Measurements from ENCODE around the gene IL31.
"Not testable (repeated sequence)": the region's sequence is repeated elsewhere in the genome, so short reads cannot be mapped to it uniquely, and the experiment has no call there.

The IL31 gene

DNA sequence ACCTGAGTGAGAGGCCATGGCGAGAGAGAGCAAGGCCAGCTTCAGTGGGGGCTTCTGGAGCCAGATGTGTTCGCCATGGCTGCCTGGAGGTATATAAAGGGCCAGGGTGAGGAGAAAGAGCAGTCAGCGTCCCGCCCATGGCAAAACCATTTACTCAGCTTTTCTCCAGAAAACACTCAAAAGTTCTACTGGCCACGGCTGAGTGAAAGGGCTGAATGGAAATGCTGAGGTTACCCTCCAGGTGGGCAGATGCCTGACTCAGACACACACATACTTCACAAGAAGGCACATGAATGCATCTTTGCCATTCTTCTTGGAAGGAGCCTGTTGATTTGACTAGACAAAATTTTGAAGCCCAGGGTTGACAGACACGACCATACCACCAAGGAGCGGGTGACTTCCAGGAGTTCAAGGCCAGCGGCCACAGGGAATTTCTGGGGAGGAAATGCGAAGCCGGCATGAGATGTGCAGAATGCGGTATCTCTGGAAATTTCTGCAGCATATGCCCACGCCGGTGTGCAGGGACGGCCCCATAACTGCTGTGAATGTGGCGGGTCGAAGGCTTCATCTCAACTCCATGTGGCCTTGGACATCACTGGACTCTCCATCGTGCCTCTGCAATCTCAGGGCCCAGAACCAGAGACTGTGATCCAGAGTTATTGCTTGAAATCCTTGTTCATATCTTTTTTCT, at the start of gene IL31:
TSS of gene IL31 (minus strand) at position 67 of the 691 bp plus-strand sequence. CDS start at position 18, 49 bp downstream.
- H3K4me3 Mint-ChIP-seq: peak within 1 kb of the TSS; percentile 27
- peaks cover 2% of the 10 kb centered on the region for H3K27me3 Mint-ChIP-seq
- H3K36me3 Mint-ChIP-seq (ENCODE audit: low read depth): no peaks in the 10 kb centered on the region
- H3K27ac Mint-ChIP-seq: no peak within 1 kb of the TSS
- no peaks in the 10 kb centered on the region for H3K9me3 Mint-ChIP-seq
- DNase-seq (no peak), ATAC-seq (peak; percentile 85)
- H3K4me1 Mint-ChIP-seq: peaks cover 9% of the 10 kb centered on the region

DNA sequence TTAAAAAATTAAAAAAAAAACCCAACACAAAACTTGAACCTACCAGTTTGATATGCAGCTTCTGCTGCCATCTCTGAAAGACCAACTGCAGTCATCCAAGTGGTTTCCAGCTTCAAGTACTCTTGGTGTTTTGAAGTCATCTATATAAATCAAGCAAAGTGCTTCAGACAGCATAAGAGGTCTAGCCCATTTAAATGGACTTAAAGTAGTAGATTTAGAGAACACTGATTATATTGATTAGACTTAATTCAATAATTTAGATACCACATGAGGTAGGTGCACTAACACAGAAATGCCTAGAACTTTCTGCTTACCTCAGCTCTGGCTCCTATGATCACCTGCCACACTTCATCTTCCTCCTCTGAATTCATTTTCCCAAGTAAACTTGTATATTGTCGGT, 42.4 kb upstream of the IL31 start:
- Mint-ChIP-seq H3K27ac (no peak overlapping the region), H3K36me3 (ENCODE audit: low read depth) (peaks cover 45% of the 10 kb centered on the region), H3K9me3 (no peaks in the 10 kb centered on the region), H3K4me3 (no peak overlapping the region), H3K4me1 (peaks cover 2% of the 10 kb centered on the region), H3K27me3 (no peaks in the 10 kb centered on the region)
- ATAC-seq (no peak), DNase-seq (no peak)

DNA sequence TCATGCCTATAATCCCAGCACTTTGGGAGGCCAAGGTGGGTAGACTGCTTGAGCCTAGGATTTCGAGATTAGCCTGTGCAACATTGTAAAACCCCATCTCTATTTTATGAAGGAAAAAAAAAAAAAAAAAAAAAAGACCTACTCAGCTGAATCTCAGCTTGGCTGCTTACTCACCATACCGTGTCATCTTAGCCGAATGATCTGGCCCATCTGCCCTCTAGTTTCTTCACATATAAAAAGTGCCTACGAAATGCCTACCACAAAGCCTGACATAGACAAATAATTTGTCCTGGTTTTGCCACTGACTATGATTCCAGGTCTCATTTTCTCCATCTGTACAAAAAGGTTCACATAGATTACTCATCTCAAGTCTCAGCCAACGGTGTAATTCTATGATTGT, 41.8 kb upstream of the IL31 start:
- no peak overlapping the region for H3K4me3 Mint-ChIP-seq
- no peaks in the 10 kb centered on the region for H3K27me3 Mint-ChIP-seq
- H3K4me1 Mint-ChIP-seq: peaks cover 2% of the 10 kb centered on the region
- no peak for ATAC-seq
- H3K36me3 Mint-ChIP-seq (ENCODE audit: low read depth): peaks cover 45% of the 10 kb centered on the region
- H3K27ac Mint-ChIP-seq: no peak overlapping the region
- H3K9me3 Mint-ChIP-seq: no peaks in the 10 kb centered on the region
- no peak for DNase-seq

DNA sequence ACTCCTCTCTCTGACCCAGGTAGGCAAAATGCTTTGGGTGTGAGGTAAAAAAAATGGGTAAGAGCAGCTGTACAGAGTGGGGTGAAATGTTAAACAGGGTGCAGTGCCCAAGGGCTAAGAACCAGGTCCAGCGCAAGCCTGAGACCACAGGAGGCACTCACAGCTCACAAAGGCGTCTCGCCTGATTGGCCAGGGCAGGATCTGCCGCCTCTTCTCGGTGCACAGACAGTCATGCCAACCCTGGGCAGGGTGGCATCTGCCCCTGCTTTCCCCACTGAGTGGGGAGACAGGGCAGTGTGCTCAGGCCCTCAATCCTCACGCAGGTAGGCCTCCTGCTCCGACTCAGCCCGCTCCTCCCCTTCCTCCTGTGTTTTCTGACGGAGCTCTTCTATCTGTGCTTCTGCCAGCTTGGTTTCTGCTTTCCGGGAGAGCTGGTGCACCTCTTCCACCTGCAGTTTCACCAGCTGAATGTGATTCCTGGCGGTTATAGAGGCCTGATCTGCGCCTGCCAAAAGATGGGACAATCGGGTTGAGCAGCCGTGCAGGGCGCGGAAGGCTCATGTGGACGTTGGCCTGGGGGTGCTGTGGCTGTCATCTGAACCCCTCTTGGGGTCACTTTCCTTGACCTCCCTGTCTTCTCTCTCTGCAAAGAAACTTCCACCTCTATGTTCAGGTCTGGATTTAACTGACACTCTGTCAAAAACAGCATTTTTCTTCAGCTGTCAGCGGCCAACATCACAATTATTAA, 34.2 kb upstream of the IL31 start:
- peaks cover 20% of the 10 kb centered on the region for H3K36me3 Mint-ChIP-seq (ENCODE audit: low read depth)
- H3K4me1 Mint-ChIP-seq: peaks cover 8% of the 10 kb centered on the region
- peaks cover 10% of the 10 kb centered on the region for H3K27me3 Mint-ChIP-seq
- ATAC-seq (no peak), DNase-seq (no peak)
- H3K9me3 Mint-ChIP-seq: no peaks in the 10 kb centered on the region
- no peak overlapping the region for H3K27ac Mint-ChIP-seq
- H3K4me3 Mint-ChIP-seq: no peak overlapping the region

DNA sequence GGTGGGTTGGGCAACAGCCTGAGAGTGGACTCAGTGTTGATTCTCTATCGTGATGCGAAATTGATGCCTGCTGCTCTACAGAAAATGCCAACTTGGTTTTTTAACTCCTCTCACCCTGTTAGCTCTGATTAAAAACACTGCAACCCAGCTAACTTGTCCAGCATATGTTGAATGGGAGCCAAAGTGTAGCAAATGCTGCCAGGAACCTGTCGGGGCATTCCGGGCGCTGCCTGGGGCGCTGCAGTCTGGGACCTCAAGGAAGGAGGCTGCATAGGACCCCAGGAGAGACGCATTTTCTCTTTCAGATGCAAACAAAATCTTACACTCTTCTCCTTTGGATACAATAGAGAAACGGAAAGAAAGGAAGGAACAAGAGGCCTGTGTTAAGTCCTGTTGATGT, 33.4 kb upstream of the IL31 start:
- H3K27ac Mint-ChIP-seq: no peak overlapping the region
- peaks cover 20% of the 10 kb centered on the region for H3K36me3 Mint-ChIP-seq (ENCODE audit: low read depth)

DNA sequence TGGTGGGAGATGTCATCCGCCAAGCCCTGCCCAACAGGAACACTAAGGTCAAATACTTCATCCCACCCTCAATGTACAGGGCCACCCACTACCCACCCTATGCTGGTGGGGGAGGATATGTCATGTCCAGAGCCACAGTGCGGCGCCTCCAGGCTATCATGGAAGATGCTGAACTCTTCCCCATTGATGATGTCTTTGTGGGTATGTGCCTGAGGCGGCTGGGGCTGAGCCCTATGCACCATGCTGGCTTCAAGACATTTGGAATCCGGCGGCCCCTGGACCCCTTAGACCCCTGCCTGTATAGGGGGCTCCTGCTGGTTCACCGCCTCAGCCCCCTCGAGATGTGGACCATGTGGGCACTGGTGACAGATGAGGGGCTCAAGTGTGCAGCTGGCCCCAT, 33.0 kb upstream of the IL31 start:
- no peak for DNase-seq
- H3K4me1 Mint-ChIP-seq: peaks cover 14% of the 10 kb centered on the region
- peaks cover 17% of the 10 kb centered on the region for H3K36me3 Mint-ChIP-seq (ENCODE audit: low read depth)
- H3K27me3 Mint-ChIP-seq: peaks cover 17% of the 10 kb centered on the region
- ATAC-seq: no peak
- H3K9me3 Mint-ChIP-seq: no peaks in the 10 kb centered on the region
- no peak overlapping the region for H3K27ac Mint-ChIP-seq
- H3K4me3 Mint-ChIP-seq: no peak overlapping the region

More for the DNA sequence above, 33.4 kb upstream of the IL31 start:
- ATAC-seq (no peak), DNase-seq (no peak)
- H3K9me3 Mint-ChIP-seq: no peaks in the 10 kb centered on the region
- peaks cover 14% of the 10 kb centered on the region for H3K4me1 Mint-ChIP-seq
- H3K27me3 Mint-ChIP-seq: peaks cover 16% of the 10 kb centered on the region
- no peak overlapping the region for H3K4me3 Mint-ChIP-seq

DNA sequence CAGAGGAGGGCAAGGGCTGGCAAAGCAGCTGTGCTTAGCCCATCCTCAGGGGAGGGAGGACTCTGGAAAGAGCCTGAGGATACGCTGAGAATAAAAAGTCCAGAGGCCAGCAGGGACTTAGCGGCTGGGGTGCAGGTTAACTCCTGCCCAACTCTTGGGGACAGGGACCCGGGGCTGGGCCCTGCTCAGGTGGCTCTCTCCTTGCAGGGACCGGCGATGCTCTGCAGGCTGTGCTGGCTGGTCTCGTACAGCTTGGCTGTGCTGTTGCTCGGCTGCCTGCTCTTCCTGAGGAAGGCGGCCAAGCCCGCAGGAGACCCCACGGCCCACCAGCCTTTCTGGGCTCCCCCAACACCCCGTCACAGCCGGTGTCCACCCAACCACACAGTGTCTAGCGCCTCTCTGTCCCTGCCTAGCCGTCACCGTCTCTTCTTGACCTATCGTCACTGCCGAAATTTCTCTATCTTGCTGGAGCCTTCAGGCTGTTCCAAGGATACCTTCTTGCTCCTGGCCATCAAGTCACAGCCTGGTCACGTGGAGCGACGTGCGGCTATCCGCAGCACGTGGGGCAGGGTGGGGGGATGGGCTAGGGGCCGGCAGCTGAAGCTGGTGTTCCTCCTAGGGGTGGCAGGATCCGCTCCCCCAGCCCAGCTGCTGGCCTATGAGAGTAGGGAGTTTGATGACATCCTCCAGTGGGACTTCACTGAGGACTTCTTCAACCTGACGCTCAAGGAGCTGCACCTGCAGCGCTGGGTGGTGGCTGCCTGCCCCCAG, 32.3 kb upstream of the IL31 start:
- H3K4me3 Mint-ChIP-seq: no peak overlapping the region
- H3K4me1 Mint-ChIP-seq: peaks cover 14% of the 10 kb centered on the region
- DNase-seq (no peak), ATAC-seq (no peak)
- no peak overlapping the region for H3K27ac Mint-ChIP-seq
- H3K27me3 Mint-ChIP-seq: peaks cover 20% of the 10 kb centered on the region
- no peaks in the 10 kb centered on the region for H3K9me3 Mint-ChIP-seq
- peaks cover 14% of the 10 kb centered on the region for H3K36me3 Mint-ChIP-seq (ENCODE audit: low read depth)

DNA sequence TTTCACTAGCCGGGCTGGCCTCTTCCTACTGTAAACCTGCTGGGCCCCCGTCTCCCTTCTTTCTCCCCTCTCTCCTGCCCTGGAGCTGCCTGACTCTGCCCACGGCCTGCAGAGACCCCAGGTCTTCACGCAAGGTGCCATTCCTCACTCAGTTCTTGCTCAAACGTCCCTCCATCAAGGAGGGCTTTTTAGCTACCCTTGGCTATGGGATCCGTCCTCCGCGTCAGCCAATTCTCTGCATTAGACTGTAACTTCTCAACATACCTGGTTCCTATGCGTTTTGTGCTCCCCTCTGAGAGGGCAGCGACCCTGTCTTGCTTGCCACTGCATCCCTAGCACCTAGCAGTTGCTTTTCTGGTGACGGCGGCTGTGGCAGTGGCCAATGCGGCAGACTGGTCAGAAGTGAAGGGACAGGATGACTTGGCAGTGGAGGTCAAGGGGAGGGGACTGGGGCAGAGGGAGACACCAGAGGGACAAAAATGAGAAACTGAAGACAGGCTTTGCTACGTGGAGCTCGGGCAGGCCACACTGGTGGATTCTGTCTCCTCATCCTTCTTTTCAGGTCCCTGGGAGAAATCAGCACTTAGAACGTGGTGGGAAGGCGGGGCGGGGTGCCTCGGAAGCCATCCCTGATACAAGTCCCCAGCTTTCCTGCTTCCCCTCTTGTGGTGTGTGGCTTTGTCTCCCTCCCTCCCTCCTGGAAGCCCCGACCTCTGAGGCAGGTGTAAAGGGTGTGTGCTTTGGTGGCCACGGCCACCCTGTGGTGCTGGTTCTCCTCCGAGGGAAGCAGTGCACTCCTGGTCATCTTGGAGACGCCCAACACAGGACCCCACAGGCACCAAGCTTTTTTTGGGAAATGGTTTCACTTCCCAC, 31.3 kb upstream of the IL31 start:
- H3K27me3 Mint-ChIP-seq: peaks cover 20% of the 10 kb centered on the region
- H3K36me3 Mint-ChIP-seq (ENCODE audit: low read depth): peaks cover 12% of the 10 kb centered on the region
- H3K27ac Mint-ChIP-seq: no peak overlapping the region
- peaks cover 14% of the 10 kb centered on the region for H3K4me1 Mint-ChIP-seq
- H3K9me3 Mint-ChIP-seq: no peaks in the 10 kb centered on the region
- ATAC-seq (no peak), DNase-seq (no peak)
- peak overlapping the region; percentile 52 for H3K4me3 Mint-ChIP-seq

DNA sequence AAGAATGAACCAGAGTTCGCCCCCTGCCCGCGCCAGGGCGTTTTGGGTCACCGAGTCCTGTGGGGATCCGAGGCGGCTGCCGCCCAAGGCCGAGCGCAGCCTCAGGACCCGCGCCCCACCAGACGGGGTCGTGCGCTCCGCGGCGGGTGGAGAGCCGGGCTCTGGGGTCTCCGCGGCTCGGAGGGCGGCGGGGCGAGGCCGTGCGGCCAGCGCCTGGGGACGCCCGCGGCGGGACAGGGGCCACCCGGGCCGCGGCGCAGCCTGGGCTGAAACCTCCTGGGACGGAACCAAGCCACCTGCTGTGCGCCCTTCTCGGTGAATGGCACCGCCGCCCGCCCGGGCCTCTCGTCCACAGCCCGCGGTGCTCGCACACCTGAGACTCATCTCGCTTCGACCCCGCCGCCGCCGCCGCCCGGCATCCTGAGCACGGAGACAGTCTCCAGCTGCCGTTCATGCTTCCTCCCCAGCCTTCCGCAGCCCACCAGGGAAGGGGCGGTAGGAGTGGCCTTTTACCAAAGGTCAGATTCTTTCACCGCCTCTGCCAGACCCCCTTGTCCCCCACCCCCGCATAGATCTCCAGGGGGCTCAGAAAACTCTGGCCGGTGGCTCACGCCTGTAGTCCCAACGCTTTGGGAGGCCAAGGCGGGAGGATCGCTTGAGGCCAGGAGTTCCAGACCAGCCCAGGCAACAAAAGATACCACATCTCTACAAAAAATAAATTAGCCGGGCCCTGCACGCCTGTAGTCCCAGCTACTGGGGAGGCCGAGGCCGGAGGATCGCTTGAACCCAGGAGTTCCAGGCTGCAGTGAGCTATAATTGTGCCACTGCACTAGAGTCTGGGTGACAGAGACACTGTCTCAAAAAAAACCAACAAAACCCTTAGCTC, 30.4 kb upstream of the IL31 start:
- Mint-ChIP-seq H3K4me3 (peak overlapping the region; percentile 52), H3K36me3 (ENCODE audit: low read depth) (peaks cover 9% of the 10 kb centered on the region), H3K9me3 (no peaks in the 10 kb centered on the region), H3K27me3 (peaks cover 26% of the 10 kb centered on the region), H3K27ac (no peak overlapping the region), H3K4me1 (peaks cover 14% of the 10 kb centered on the region)
- DNase-seq (no peak), ATAC-seq (peak; percentile 14)

DNA sequence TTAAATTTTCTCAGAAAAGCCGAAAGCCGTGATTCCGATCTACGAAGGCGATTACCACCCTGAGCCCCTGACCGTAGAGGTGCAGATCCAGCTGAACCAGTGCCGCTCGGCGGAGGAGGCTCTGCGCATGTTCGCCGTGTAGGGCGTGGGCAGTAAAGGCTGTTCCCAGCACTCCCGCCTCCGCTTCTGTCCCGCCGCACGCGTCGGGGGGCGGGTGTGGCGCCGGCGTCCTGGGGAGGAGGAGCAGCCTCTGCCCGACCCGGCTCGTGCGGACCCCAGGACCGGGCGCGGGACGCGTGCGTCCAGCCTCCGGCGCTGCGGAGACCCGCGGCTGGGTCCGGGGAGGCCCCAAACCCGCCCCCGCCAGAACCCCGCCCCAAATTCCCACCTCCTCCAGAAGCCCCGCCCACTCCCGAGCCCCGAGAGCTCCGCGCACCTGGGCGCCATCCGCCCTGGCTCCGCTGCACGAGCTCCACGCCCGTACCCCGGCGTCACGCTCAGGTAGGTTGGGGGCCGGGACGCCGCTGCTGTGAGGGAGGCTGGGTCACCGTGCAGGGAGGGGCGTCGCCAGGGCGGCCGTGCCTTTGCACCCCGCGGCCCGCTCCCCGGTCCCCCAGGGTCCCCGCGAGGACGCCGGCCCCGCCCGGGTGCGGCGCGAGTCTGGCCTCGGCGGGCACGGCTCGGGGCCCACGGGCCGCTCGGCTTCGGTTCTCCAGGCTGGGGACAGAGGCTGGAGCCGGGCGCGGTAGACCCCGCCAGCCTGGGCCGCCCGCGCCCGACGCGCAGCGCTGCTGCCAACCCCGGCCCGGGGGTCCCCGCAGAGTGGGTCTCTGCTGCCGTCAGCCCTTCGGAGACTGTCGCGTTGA, 29.5 kb upstream of the IL31 start, which contains the start of gene B3GNT4:
TSS of gene B3GNT4 (plus strand) at position 409 of the 866 bp plus-strand sequence. CDS start 910 bp downstream, outside the sequence.
- ATAC-seq (peak; percentile 52), DNase-seq (peak; percentile 67)
- Mint-ChIP-seq H3K36me3 (ENCODE audit: low read depth) (peaks cover 7% of the 10 kb centered on the region), H3K4me3 (peak within 1 kb of the TSS; percentile 74), H3K4me1 (peaks cover 14% of the 10 kb centered on the region), H3K27me3 (peaks cover 26% of the 10 kb centered on the region), H3K9me3 (no peaks in the 10 kb centered on the region), H3K27ac (no peak within 1 kb of the TSS)

DNA sequence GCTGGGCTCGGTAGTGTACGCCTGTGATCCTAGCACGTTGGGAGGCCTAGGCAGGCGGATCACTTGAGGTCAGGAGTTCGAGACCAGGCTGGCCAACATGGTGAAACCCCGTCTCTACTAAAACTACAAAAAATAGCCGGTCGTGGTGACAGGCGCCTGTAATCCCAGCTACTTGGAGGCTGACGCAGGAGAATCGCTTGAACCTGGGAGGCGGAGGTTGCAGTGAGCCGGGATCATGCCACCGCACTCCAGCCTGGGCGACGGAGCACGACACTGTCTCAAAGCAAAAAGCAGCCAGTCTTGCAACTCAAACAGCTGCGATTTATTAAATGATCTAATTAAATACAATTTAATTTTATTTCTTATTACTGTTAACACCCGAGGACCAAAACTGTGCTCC, 28.8 kb upstream of the IL31 start:
- not testable (repeated sequence) for DNase-seq; ATAC-seq; H3K36me3 Mint-ChIP-seq (ENCODE audit: low read depth); H3K27ac Mint-ChIP-seq; H3K9me3 Mint-ChIP-seq
- peak overlapping the region; percentile 74 for H3K4me3 Mint-ChIP-seq
- peaks cover 30% of the 10 kb centered on the region for H3K27me3 Mint-ChIP-seq
- peaks cover 20% of the 10 kb centered on the region for H3K4me1 Mint-ChIP-seq

DNA sequence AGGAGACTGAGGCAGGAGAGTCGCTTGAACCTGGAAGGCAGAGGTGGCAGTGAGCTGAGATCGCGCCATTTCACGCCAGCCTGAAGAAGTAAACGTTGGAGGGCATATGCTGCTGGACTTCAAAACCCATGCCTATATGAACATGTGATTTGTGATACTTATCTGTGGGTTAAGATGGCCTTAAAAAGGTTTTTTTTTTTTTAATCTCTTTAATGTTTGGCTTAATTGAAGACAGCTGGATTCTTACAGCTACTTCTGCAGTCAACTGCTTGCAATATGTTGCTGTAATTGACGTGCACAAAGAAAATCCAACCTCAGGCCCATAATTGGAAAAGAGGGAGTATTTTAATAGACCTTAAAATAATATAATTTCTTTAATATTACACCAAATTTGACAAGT, 28.0 kb upstream of the IL31 start:
- ATAC-seq (no peak), DNase-seq (no peak)
- peaks cover 35% of the 10 kb centered on the region for H3K27me3 Mint-ChIP-seq
- peaks cover 28% of the 10 kb centered on the region for H3K4me1 Mint-ChIP-seq
- no peaks in the 10 kb centered on the region for H3K9me3 Mint-ChIP-seq
- H3K27ac Mint-ChIP-seq: no peak overlapping the region
- no peak overlapping the region for H3K4me3 Mint-ChIP-seq
- H3K36me3 Mint-ChIP-seq (ENCODE audit: low read depth): no peaks in the 10 kb centered on the region
